H54 (cell line): ENCODE results near the gene NAA60.

Experiments
- DNase-seq: peaks from one replicate; pipeline ENCODE4 v3.0.0; 2011; ENCODE audit warnings: low spot score, mixed read lengths; ENCODE audit not compliant: insufficient read length
- FAIRE-seq: peaks from 3 replicates; lab custom pipeline; 2011; peaks lifted over from hg19 to GRCh38; lab: Jason Lieb, UNC
- POLR2A ChIP-seq: IDR thresholded peaks from 2 replicates; pipeline ENCODE4 v1.6.1; 2011; ENCODE audit warnings: low read depth, mild to moderate bottlenecking, low read length

NAA60 gene

DNA sequence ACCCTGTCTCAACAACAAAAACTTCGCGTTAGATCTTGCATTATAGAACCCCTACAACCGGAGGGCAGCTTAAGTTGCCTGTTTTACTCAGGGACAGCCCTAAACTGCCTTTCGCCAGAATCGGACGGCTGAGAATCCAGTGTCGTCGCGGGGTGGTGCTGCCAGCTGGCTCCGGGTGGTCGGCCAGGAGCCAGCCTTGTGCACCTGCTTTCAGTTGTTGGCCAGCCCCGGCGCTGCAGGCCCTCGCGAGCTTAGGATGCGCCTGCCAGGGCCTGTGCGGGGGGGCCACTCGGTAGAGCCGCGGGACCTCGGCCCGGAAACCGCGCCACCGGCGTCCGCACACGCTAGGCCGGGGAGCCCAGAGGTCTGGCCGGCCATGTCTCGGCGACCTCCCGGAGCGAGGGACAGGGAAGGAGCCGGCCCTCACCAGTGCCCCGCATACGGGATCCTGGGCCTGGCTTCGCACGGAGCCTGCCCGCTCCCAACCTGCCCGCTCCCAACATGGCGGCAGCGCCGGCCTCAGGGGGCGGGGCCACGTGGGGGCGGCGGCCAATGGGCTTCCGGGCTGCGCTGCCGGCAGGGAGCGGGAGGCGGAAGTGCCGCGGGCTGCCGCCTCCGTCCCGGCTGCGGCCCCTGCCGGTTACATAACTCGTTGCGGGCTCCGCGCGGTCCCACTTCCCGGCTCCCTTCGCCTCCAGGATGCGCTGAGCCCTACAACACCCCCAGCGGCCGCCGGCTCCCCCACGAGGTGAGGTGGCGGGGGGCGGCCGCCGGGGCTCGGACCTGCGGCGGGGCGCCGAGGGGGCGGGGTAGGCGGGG lies 14.2 kb downstream of the NAA60 start:
- no peak for FAIRE-seq
- peak; percentile 95 for DNase-seq
- peak; percentile 52 for TF ChIP-seq POLR2A

GRCh38 chr16:3458278-3458851 lies 14.9 kb downstream of the NAA60 start:
- no peak for FAIRE-seq
- peak; percentile 38 for DNase-seq
- no peak for TF ChIP-seq POLR2A

GRCh38 chr16:3458852-3459361 lies 15.4 kb downstream of the NAA60 start:
- FAIRE-seq = no peak

DNA sequence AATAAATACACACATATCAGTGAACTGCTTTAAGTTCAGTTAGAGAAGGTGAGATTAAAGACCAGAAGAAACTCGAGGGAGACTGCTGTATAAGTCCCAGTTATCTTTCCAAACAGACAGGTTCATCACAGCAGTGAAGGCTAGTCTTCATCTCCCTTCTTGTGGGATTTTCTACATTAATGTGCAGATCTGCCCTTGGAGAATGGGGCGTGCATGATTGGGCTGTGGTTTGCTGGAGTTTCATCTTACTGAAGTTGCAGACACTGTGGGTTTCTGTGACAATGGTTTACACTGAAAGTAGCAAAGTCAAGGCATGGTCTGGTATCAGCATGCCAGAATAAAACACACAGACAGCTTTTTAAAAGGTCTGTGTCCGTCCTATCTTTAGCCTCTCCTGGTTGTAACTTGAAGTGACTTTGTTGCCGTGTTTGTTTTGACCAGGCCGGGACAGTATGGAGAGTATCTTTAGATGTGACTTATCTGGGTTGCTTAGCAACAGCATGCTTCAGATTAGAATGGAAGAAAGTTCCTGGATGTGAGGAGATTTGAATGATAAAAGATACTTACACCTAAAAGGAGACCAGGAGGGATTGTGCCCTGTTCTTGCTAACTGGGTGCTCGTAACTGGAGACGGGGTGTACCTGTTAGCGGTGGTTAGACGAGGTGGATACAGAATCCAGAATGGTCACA lies 16.1 kb downstream of the NAA60 start:
- no peak for TF ChIP-seq POLR2A
- DNase-seq = no peak
- no peak for FAIRE-seq

More at GRCh38 chr16:3458852-3459361, 15.4 kb downstream of the NAA60 start:
- no peak for DNase-seq
- TF ChIP-seq POLR2A = no peak

DNA sequence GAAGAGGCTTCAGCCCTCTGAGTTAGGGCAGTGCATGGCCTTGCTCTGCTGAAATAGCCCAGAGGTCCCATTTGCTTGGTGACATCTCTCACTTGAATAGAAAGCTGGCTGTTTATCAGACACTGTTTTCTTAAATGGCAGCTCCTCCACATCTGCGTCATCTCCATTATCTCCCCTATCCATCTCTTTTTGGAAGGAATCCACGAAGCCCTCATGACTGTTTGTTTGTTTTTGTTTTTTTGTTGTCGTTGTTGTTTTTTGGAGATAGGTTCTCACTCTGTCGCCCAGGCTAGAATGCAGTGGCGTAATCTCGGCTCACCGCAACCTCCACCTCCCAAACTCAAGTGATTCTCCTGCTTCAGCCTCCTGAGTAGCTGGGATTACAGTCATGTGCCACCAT lies 16.6 kb downstream of the NAA60 start:
- no peak for TF ChIP-seq POLR2A
- FAIRE-seq (no peak), DNase-seq (no peak)

DNA sequence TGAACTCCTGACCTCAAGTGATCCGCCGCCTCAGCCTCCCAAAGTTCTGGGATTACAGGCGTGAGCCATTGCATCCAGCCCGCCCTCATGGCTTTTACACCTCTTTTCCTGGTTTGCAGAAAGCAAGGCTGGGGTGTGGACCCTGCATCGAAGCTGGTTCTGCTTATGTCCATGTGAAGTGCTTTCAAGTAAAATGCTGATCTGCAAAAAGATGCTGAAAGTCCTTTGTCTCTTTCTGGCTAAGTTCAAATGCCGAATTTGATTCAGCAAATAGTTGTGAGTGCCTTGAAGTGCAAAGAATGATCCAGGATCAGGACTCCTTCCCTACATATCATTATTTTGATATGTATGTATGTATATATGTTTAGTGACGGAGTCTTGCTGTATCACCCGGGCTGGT lies 17.1 kb downstream of the NAA60 start:
- DNase-seq = no peak

GRCh38 chr16:3461151-3461550 lies 17.7 kb downstream of the NAA60 start:
- no peak for TF ChIP-seq POLR2A
- FAIRE-seq = no peak
- no peak for DNase-seq

More for the DNA sequence above, 17.1 kb downstream of the NAA60 start:
- FAIRE-seq = no peak
- no peak for TF ChIP-seq POLR2A

DNA sequence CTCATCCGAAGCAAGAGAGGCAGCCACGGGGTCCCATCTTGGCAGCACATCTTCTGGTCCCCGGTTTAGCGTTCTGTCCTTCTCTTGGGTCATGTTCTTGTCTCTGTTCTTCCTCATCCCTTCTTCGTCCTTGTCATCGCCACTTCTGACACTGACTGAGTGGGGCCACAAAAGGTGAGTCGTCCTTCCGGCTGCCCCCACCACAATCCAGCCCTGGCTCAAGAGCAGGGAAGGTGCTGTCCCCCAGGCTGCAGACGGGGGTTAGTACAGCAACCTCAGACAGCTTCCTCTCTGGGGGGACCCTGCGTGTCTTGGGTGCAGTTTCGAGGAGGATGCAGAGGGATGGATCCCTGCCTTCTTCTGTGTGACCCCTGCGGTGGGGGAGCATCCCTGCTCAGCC lies 21.8 kb downstream of the NAA60 start:
- no peak for TF ChIP-seq POLR2A
- DNase-seq = no peak
- FAIRE-seq = no peak

- no peak for TF ChIP-seq POLR2A
- FAIRE-seq (no peak), DNase-seq (no peak)
These were observed 22.6 kb downstream of the NAA60 start for GRCh38 chr16:3465911-3466584.

- TF ChIP-seq POLR2A = no peak
- no peak for FAIRE-seq
- no peak for DNase-seq
These were observed 23.7 kb downstream of the NAA60 start for GRCh38 chr16:3467182-3467581.

- no peak for TF ChIP-seq POLR2A
- FAIRE-seq (no peak), DNase-seq (no peak)
These were observed 24.4 kb downstream of the NAA60 start for GRCh38 chr16:3467921-3468320.

GRCh38 chr16:3468501-3468900 lies 25.0 kb downstream of the NAA60 start:
- no peak for FAIRE-seq
- DNase-seq = no peak
- TF ChIP-seq POLR2A = no peak

- FAIRE-seq = no peak
- TF ChIP-seq POLR2A = no peak
- no peak for DNase-seq
These were observed 26.3 kb downstream of the NAA60 start for GRCh38 chr16:3469736-3470135.
